Bronchial epithelial cell (primary cell): ENCODE data around the gene TMEFF1. TPM values are rescaled to one million over a fixed set of nuclear protein-coding genes. Genes with fewer than 3 reads are reported as not detected.

Experiments used
- DNase-seq: peaks from one replicate; pipeline ENCODE4 v3.0.0-alpha.2; 2010; ENCODE audit warnings: low read depth
- FAIRE-seq: peaks from 2 replicates; lab custom pipeline; 2011; peaks lifted over from hg19 to GRCh38; lab: Jason Lieb, UNC
- H3K27me3 ChIP-seq: 2 replicates; pipeline ENCODE4 v1.5.1; 2011; ENCODE audit warnings: low read length; ENCODE audit not compliant: control insufficient read depth, insufficient read depth
- H3K36me3 ChIP-seq: 2 replicates; pipeline ENCODE4 v1.5.1; 2011; ENCODE audit warnings: low read length; ENCODE audit not compliant: control insufficient read depth, insufficient read depth
- H3K4me3 ChIP-seq: 2 replicates; pipeline ENCODE4 v1.5.1; 2011; ENCODE audit warnings: mild to moderate bottlenecking, low read depth, low read length, control low read depth
- CTCF ChIP-seq: IDR thresholded peaks from 2 replicates; pipeline ENCODE4 v1.5.1; 2011; ENCODE audit warnings: mild to moderate bottlenecking, moderate library complexity, low read length, control low read depth, inconsistent platforms; ENCODE audit not compliant: insufficient read depth, severe bottlenecking
- total RNA-seq: library from RNA; depleted of rRNA; stranded (reverse); fragments of >200 nt; gene quantifications from 2 replicates; pipeline ENCODE4 v1.2.1, GENCODE V29; 2014

TMEFF1 gene
- total RNA-seq, 1 donor from 2014 or later: 0.26 TPM

DNA sequence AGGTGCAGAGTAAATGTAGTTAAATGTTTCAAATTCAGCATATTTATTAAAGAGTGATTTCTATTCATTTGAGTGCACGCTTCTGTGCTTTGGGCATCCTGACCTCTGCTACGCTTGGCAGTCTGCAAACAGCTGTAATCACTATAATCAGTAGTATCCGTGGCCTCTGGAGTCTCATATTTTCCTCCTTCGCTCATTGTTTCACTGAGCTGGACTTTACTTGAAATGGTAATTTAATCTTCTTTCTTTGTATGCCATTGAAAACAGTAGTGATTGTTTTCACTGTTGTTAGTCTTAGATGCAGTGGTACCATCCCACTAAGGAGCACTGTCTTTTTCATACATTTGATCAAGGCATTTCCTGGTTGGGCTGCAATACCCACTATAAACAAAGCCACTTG, 61.5 kb downstream of the TMEFF1 start:
- no peak for TF ChIP-seq CTCF
- no peaks in the 10 kb centered on the region for H3K36me3 ChIP-seq
- no peak for DNase-seq
- H3K27me3 ChIP-seq: no peaks in the 10 kb centered on the region
- no peak for FAIRE-seq
- H3K4me3 ChIP-seq: no peak overlapping the region

GRCh38 chr9:100540327-100540726, 67.4 kb downstream of the TMEFF1 start:
- TF ChIP-seq CTCF: no peak
- FAIRE-seq (no peak), DNase-seq (no peak)
- Histone ChIP-seq H3K27me3 (no peaks in the 10 kb centered on the region), H3K4me3 (no peak overlapping the region), H3K36me3 (no peaks in the 10 kb centered on the region)

DNA sequence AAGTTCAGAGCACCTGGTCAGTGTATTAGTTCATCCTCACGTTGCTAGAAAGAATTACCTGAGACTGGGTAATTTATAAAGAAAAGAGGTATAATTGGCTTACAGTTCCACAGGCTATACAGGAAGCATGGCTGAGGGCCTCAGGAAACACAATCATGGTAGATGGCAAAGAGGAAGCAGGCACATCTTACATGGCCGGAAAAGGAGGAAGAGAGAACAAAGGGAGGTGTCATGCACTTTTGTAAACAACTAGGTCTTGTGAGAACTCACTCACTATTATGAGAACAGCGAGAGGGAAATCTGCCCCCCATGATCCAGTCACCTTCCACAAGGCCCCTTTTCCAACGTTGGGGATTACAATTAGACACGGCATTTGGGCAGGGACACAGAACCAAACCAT, 76.1 kb downstream of the TMEFF1 start:
- DNase-seq: no peak
- H3K36me3 ChIP-seq: no peaks in the 10 kb centered on the region
- no peak overlapping the region for H3K4me3 ChIP-seq
- peak; percentile 50 for FAIRE-seq
- H3K27me3 ChIP-seq: no peaks in the 10 kb centered on the region
- no peak for TF ChIP-seq CTCF

GRCh38 chr9:100554935-100555401, 82.0 kb downstream of the TMEFF1 start:
- FAIRE-seq: no peak
- no peak overlapping the region for H3K4me3 ChIP-seq
- no peaks in the 10 kb centered on the region for H3K36me3 ChIP-seq
- H3K27me3 ChIP-seq: no peaks in the 10 kb centered on the region
- TF ChIP-seq CTCF: no peak
- peak; percentile 8 for DNase-seq

- Histone ChIP-seq H3K4me3 (no peak overlapping the region), H3K27me3 (no peaks in the 10 kb centered on the region), H3K36me3 (no peaks in the 10 kb centered on the region)
- FAIRE-seq (no peak), DNase-seq (no peak)
- no peak for TF ChIP-seq CTCF
Observed at GRCh38 chr9:100555471-100555870, 82.5 kb downstream of the TMEFF1 start.

- TF ChIP-seq CTCF: no peak
- Histone ChIP-seq H3K27me3 (no peaks in the 10 kb centered on the region), H3K36me3 (no peaks in the 10 kb centered on the region), H3K4me3 (no peak overlapping the region)
- peak; percentile 65 for DNase-seq
- no peak for FAIRE-seq
Observed at GRCh38 chr9:100557053-100557452, 84.1 kb downstream of the TMEFF1 start.
